GM19193 (cell line): ENCODE measurements around the gene ZNF141.

Source experiments
- POLR2A ChIP-seq: IDR thresholded peaks from 4 replicates; pipeline ENCODE4 v1.6.1; 2011; ENCODE audit not compliant: insufficient read depth, insufficient read length; ENCODE audit errors: extremely low read depth

ZNF141 gene

GRCh38 chr4:337143-337931, at the start of gene ZNF141:
Gene ZNF141 (plus strand): TSS chr4:337814. CDS start chr4:337984, 170 bp downstream.
- TF ChIP-seq POLR2A = peak; percentile 91

GRCh38 chr4:288891-289290, 48.7 kb upstream of the ZNF141 start:
- no peak for TF ChIP-seq POLR2A

DNA sequence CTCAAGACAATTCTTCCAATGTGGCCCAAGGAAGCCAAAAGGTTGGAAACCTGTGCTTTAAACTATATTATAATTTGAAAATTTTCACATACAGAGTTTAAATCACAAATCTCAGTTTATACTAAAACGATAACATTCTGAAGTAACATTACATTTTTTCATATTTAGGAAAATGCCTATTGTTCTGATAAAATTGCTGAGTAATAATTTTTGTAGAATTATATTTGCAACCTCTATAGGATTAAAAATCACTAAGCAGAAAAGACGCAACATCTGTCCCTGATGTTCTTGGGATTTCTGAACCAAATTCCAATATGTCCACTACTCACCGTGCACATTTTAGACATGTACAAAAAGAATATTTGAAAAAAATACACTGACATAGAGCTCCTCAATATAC, 42.9 kb upstream of the ZNF141 start:
- no peak for TF ChIP-seq POLR2A

DNA sequence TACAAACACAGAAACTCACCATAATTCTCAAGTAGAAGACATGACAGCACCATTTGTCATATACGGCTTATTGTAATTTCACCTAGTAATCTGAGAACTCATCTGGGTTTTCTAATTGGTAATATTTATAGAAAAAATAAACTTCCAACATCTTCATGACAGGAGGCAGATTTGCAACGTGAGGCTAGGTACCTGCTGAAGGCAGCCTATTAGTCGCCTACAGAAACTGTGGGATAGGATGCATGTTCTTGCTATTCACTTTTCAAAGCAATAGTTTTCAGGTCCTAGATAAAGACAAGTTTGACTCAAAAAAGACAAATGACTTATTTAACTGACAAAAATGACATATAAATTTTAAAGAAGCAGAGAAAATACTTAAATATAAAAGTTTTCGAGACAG, 35.2 kb upstream of the ZNF141 start:
- no peak for TF ChIP-seq POLR2A

- no peak for TF ChIP-seq POLR2A
These were observed 32.5 kb upstream of the ZNF141 start, which contains the start of gene ZNF732 for GRCh38 chr4:304969-305680. Gene ZNF732 (minus strand): TSS chr4:305474. CDS start chr4:305310, 164 bp downstream.

GRCh38 chr4:306551-306961, 31.1 kb upstream of the ZNF141 start:
- TF ChIP-seq POLR2A = no peak

GRCh38 chr4:309807-310206, 27.8 kb upstream of the ZNF141 start:
- no peak for TF ChIP-seq POLR2A

DNA sequence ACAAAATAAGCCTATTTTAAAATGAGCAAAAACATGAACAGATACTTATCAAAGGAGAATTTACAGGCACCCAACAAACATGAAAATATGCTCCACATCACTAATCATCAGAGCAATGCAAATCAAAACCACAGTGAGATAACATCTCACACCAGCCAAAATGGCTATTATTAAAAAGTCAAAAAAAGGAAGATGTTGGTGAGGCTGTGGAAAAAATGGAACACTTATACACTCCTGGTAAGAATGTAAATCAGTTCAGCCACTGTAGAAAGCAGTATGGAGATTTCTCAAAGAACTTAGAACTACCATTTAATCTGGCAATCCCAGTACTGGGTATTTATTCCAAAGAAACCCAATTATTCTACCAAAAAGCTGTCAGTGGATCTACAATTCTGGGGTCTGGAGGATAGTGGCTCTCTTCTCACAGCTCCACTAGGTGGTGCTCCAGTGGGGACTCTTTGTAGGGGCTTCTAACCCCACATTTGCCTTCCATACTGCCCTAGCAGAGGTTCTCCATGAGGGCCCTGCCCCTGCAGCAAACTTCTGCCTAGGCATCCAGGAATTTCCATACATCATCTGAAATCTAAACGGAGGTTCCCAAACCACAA, 23.2 kb upstream of the ZNF141 start:
- TF ChIP-seq POLR2A = no peak

DNA sequence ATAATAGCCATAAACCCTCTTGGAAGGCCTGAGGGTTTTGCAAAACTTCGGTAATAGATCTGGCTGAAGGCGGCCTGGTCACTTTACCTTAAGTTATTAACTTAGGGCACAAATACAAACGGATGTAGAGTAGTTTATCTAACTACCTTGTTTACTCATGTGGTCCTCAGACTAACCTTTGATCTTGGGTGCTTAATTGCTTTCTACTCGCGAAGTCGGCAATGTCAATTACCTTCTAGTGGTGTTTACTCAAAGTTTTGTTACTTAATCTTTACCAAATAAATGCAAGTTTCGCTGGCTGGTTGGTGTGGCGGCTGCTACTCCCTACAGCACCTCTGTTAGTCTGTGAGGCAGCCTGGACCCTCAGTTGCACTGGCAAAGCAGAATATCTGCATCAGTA, 8.9 kb upstream of the ZNF141 start:
- TF ChIP-seq POLR2A = no peak

GRCh38 chr4:335515-335914, 2.1 kb upstream of the ZNF141 start:
- TF ChIP-seq POLR2A = no peak

DNA sequence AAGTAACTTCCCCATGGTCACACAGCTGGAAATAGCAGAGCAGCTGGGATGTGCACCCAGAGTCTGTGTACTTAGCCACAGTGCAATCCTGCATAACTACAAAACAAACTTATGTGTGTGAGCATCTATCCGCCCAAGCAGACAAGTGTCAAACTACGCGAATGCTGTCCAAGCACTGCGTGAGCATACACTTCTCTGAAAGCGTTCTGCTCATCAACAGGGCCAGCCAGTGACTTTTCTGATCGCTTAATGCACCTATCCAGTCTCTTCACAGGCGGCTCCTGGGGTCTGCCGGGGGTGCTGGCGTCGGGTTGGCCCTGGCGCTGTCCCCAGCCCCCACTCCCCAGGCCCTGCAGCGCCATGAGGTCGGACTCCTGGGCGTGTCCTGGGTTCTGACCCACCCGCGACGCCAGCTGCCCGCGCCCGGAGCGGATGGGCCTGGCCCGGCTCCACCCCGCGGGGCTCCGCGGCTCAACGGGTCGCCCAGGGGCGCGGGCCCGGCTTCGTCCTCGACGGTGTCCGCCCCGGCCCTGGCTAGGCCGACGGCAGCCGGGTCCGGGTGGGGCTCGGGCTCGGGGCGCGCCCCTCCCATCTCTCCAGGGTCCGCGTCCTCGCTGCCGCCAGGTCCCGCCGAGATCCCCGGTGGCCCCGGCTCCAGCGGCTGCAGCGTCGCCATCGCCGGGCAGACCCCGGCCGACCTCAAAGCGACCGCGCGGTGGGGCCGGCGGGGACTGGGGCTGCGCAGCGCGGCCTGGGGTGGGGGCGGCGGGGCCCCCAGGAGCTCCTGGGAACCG, 1.3 kb upstream of the ZNF141 start:
- TF ChIP-seq POLR2A = no peak

- TF ChIP-seq POLR2A = no peak
These were observed 796 bp upstream of the ZNF141 start for GRCh38 chr4:336893-337142.

GRCh38 chr4:337932-338758, 531 bp downstream of the ZNF141 start:
- TF ChIP-seq POLR2A = no peak

- TF ChIP-seq POLR2A = no peak
These were observed 1.1 kb downstream of the ZNF141 start for GRCh38 chr4:338759-339097.

DNA sequence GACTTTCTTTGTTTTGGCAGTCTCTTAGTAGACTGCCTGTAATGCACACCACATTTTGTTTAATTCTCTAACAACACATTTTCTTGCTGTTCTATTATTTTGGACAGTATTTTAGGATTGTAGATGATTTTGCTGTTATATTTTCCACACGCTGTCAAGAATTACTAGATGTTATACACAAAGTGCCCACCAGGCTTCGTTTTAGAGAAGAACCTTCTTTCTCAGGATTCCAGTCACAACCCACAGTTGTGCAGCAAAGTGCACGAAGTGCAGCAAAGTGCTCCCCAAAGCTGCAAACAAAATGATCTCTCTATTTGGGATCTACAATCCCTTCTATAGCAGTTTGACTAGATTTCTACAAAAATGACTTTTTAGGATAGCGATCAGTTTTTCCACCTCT, 2.4 kb downstream of the ZNF141 start:
- TF ChIP-seq POLR2A = no peak
